ENCODE measurements around the gene EFCAB11. TPM values are rescaled to one million over a fixed set of nuclear protein-coding genes. Genes with fewer than 3 reads are reported as not detected.
A peak's percentile ranks its signal among the peaks of the same experiment; 100 is the strongest.

EFCAB11 gene
- total and polyA plus RNA-seq, 8 donors = 5.3 to 13.9 (median 11.3) TPM

DNA sequence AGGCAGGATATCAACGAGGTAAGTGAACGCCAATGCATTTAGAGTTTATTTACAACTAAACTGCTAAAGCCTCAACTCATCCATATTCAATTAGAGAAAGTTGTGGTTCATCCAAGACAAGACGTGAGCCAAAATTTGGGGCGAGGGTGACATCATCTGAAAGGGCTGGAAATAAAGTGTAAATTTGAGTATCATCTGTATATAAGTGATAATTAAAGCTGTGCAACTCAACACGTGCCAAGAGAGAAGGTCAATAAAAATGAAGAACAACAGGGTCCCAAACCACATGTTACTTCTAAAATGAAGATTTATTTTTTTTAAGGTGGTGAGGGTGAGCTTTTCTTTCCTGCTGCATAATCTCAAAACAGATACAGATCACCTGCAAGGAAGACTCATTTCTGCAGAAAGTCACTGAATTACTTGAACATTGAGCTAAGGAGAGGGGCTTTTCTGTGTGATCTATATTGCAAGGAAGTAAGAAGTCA, 203.6 kb downstream of the EFCAB11 start:
- Histone ChIP-seq H3K4me1 (no peaks in the 10 kb centered on the region), H3K4me3 (no peak overlapping the region), H3K27ac (no peak overlapping the region), H3K27me3 (no peaks in the 10 kb centered on the region), H3K9me3 (peaks cover 0 to 5% of the 10 kb centered on the region in 2 donors), H3K36me3 (no peaks in the 10 kb centered on the region)
- DNase-seq = no peak
- TF ChIP-seq, protein P1, sequence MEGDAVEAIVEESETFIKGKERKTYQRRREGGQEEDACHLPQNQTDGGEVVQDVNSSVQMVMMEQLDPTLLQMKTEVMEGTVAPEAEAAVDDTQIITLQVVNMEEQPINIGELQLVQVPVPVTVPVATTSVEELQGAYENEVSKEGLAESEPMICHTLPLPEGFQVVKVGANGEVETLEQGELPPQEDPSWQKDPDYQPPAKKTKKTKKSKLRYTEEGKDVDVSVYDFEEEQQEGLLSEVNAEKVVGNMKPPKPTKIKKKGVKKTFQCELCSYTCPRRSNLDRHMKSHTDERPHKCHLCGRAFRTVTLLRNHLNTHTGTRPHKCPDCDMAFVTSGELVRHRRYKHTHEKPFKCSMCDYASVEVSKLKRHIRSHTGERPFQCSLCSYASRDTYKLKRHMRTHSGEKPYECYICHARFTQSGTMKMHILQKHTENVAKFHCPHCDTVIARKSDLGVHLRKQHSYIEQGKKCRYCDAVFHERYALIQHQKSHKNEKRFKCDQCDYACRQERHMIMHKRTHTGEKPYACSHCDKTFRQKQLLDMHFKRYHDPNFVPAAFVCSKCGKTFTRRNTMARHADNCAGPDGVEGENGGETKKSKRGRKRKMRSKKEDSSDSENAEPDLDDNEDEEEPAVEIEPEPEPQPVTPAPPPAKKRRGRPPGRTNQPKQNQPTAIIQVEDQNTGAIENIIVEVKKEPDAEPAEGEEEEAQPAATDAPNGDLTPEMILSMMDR (IDR thresholded peaks at IDR 0.05) = no peak
- intact Hi-C loops (cut with DNase I) = no loop called here
- ATAC-seq = no peak

DNA sequence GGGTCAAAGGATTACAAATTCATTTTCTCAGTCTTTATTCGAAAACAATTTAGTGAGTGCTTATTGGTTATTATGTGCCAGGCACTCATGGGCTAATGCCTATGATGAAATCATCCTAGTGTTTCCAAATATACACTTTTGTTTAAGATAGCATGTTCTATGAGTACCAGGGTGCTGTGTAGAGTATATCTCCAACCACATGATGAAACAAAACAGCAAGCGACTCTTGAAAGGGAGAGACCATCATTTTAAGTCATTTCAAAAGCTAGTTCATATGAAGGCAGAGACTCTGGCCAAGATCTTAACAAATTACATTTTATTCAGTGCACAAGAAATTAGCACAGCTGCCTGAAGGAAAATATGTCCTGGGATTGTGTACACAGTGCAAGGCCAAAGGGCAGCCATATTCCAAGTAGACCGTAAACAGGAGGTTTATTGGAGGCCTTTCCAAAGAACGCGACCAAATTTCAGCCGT, 204.2 kb downstream of the EFCAB11 start:
- H3K36me3 ChIP-seq = no peaks in the 10 kb centered on the region
- no peak overlapping the region for H3K4me3 ChIP-seq
- TF ChIP-seq, protein P1 (IDR thresholded peaks at IDR 0.05) = no peak
- ATAC-seq (no peak), DNase-seq (peak in 1 of 4 donors; percentile 16)
- no peaks in the 10 kb centered on the region for H3K27me3 ChIP-seq
- no peak overlapping the region for H3K27ac ChIP-seq
- H3K4me1 ChIP-seq = no peaks in the 10 kb centered on the region
- intact Hi-C loops (cut with DNase I) = no loop called here
- H3K9me3 ChIP-seq = peaks cover 0 to 5% of the 10 kb centered on the region in 2 donors

DNA sequence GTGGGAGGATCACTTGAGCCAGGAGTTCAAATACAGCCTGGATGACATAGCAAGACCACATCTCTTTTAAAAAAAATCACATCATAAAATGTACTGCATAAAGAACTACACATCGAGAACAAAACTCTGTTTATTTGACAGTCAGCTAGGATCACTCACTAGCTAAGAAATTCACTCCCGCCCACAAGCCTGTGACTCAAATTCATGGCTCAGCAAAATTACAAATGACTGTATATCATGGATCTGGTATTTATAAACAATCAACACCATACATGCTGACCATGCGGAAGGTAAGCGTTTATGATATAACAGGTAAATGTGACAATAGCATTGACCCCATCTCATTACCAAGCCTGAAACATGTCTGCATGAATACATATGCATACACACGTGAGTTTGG, 206.5 kb downstream of the EFCAB11 start:
- ATAC-seq = no peak
- Histone ChIP-seq H3K27me3 (no peaks in the 10 kb centered on the region), H3K36me3 (no peaks in the 10 kb centered on the region), H3K4me1 (peaks cover 0 to 3% of the 10 kb centered on the region in 2 donors), H3K4me3 (no peak overlapping the region), H3K27ac (no peak overlapping the region), H3K9me3 (peaks cover 0 to 7% of the 10 kb centered on the region in 2 donors)
- TF ChIP-seq, protein P1 (IDR thresholded peaks at IDR 0.05) = no peak
- intact Hi-C loops (cut with DNase I) = no loop called here
- no peak for DNase-seq

DNA sequence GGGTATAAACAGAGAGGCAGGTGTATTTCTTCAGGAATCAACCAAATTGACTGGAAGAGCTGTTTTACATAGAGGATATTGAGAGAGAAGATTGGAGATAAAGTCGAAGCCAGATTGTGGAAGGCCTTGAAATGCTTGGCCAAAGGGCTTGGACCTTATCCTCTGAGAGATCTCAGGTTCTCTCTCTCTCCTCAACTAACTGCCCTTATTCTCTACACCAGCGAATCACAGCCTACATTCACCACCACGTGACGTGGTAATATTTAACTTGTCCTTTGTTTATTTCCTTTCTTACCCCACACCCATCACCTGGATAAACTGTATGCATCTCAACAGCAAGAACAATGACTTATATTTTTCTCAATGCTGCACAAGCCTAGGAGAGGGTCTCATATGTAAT, 207.4 kb downstream of the EFCAB11 start:
- no peak overlapping the region for H3K27ac ChIP-seq
- ATAC-seq = no peak
- TF ChIP-seq, protein P1 (IDR thresholded peaks at IDR 0.05) = no peak

DNA sequence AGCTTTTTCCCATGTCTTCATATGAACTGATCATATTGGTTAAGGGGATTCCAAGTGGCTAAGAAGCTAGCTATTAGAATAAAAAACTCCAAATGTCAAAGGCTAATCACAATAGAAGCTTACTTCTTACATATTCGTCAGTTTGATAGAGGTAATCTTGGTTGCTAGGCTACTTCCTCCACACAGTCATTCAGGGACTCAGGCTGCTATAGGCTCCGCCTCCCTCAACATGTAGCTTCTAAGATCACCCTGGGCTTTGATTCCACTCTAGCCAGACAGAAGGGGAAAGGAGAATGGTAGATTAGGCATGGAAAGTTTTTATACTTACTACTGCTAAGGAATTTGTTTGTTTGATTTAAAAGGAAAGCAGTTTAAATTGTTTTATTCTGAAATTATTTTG, 207.9 kb downstream of the EFCAB11 start:
- ATAC-seq (no peak), DNase-seq (no peak)
- H3K4me3 ChIP-seq = no peak overlapping the region
- H3K27me3 ChIP-seq = no peaks in the 10 kb centered on the region
- no peak overlapping the region for H3K27ac ChIP-seq
- TF ChIP-seq, protein P1 (IDR thresholded peaks at IDR 0.05) = no peak
- intact Hi-C loops (cut with DNase I) = no loop called here
- peaks cover 0 to 3% of the 10 kb centered on the region in 2 donors for H3K4me1 ChIP-seq
- H3K36me3 ChIP-seq = no peaks in the 10 kb centered on the region
- H3K9me3 ChIP-seq = peaks cover 0 to 11% of the 10 kb centered on the region in 2 donors

More for the DNA sequence above, 207.4 kb downstream of the EFCAB11 start:
- peaks cover 0 to 11% of the 10 kb centered on the region in 2 donors for H3K9me3 ChIP-seq
- no peaks in the 10 kb centered on the region for H3K36me3 ChIP-seq
- no peak for DNase-seq
- H3K4me3 ChIP-seq = no peak overlapping the region
- intact Hi-C loops (cut with DNase I) = no loop called here
- peaks cover 0 to 3% of the 10 kb centered on the region in 2 donors for H3K4me1 ChIP-seq
- no peaks in the 10 kb centered on the region for H3K27me3 ChIP-seq
